Measurements from ENCODE around the gene MYDGF.

MYDGF gene

DNA sequence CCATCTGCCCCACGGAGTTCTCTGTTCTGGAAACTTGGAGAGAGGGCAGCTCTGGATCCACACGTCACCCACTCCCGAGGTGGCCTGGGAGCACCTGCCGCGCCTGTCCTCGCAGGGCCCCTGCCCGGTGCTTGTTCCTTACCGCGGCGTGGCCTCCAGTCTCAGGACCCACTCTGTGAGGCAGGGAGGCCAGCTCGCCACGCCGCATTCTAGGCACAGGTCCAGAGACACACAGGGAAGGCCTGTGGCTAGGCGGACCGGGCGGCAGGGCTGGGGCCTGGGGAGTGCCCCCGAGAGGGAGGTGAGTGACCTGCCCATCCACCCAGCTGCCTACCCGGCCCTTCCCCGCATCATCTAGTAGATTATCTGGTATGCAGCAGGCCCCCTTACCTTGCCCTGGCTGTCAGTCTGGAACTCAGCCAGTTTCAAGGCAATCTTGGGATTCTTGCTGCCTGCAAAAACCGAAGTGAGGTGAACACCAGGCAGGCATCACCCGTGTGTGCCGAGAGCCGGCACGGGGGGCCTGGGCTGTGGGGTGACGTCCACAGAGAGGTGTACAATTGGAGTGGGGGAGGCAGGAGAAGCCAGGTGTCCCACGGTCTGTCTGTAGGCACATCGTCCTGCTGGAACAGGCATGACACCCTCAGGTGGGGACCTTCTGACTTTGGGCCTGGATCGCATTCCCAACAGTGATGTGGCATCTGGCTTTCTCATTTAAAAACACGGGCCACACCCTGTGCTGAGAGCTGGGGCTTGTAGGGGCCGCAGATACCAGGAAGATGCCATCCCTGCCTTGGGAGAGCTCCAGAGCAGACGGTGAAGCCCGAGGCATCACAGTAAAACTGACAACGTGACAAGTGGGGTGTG lies 29.9 kb upstream of the MYDGF start:
- peaks cover 12% of the 10 kb centered on the region for H3K4me1 ChIP-seq (ENCODE audit: control insufficient read depth, insufficient read depth, low read length, unreplicated experiment)
- no peaks in the 10 kb centered on the region for H3K36me3 ChIP-seq (ENCODE audit: insufficient read depth, low read length)
- H3K79me2 ChIP-seq (ENCODE audit: control insufficient read depth, insufficient read depth, low read length, unreplicated experiment) = no peaks in the 10 kb centered on the region
- H3K27ac ChIP-seq (ENCODE audit: low read depth, low read length) = no peak overlapping the region
- no peak overlapping the region for H2AFZ ChIP-seq (ENCODE audit: low read length, unreplicated experiment)
- no peak overlapping the region for H3K4me3 ChIP-seq (ENCODE audit: low read depth, low read length)
- H3K27me3 ChIP-seq (ENCODE audit: insufficient read depth, low read length) = no peaks in the 10 kb centered on the region

DNA sequence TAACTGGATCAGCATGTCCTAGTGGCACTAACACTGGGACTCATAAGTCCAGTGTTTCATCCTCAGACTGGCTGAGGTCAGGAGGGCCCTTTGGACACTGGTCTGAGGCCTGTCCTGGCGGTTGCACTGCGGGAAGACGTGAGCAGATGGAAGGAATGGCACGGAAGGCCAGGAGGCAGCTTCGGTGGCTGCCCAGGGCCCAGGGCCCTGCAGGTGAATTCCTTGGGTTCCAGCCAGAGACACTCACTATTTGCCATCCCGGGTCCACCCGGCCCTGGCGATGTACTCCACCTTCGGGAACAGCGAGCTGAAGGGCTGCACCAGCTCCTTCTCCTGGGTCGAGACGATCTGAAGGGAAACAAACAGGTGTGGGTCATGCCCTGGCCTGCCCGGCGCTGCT lies 27.2 kb upstream of the MYDGF start:
- H3K36me3 ChIP-seq (ENCODE audit: insufficient read depth, low read length) = peaks cover 6% of the 10 kb centered on the region; the same call in 1 of the 2 replicates
- H3K27ac ChIP-seq (ENCODE audit: low read depth, low read length) = peak overlapping the region; percentile 23; the same call in 1 of the 2 replicates
- H2AFZ ChIP-seq (ENCODE audit: low read length, unreplicated experiment) = no peak overlapping the region

DNA sequence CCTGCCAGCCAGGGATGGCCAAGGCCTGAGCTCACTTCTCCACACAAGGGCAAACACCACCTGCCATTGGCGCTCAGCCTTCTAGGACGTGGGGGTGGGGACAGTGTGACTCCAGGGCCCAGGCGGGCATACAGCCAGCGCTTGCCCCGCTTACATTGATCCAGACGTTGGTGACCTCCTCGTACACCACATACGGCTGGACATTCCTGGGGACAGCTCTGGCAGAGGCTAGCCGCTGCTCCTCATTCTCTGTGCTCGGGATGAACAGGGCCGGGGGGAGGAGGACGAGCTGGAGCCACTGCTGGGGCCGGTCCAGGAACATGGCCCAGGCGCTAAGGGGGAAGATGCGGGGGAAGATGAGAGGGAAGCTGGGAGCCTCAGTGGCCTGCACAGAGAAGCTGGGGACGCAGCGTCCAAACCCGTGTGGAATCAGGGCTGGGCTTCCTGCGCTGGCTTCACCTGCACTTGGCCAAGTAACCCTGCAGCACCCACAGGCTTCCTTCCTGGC lies 25.1 kb upstream of the MYDGF start:
- H3K4me3 ChIP-seq (ENCODE audit: low read depth, low read length) = no peak overlapping the region
- no peaks in the 10 kb centered on the region for H3K79me2 ChIP-seq (ENCODE audit: control insufficient read depth, insufficient read depth, low read length, unreplicated experiment)
- no peaks in the 10 kb centered on the region for H3K27me3 ChIP-seq (ENCODE audit: insufficient read depth, low read length)
- no peak overlapping the region for H2AFZ ChIP-seq (ENCODE audit: low read length, unreplicated experiment)
- H3K27ac ChIP-seq (ENCODE audit: low read depth, low read length) = peak overlapping the region; percentile 70; the same call in 1 of the 2 replicates
- peaks cover 22% of the 10 kb centered on the region for H3K4me1 ChIP-seq (ENCODE audit: control insufficient read depth, insufficient read depth, low read length, unreplicated experiment)
- H3K36me3 ChIP-seq (ENCODE audit: insufficient read depth, low read length) = peaks cover 6% of the 10 kb centered on the region; the same call in 1 of the 2 replicates

More for the DNA sequence above, 27.2 kb upstream of the MYDGF start:
- Histone ChIP-seq H3K4me3 (ENCODE audit: low read depth, low read length) (no peak overlapping the region), H3K27me3 (ENCODE audit: insufficient read depth, low read length) (no peaks in the 10 kb centered on the region), H3K79me2 (ENCODE audit: control insufficient read depth, insufficient read depth, low read length, unreplicated experiment) (no peaks in the 10 kb centered on the region), H3K4me1 (ENCODE audit: control insufficient read depth, insufficient read depth, low read length, unreplicated experiment) (peaks cover 22% of the 10 kb centered on the region)

DNA sequence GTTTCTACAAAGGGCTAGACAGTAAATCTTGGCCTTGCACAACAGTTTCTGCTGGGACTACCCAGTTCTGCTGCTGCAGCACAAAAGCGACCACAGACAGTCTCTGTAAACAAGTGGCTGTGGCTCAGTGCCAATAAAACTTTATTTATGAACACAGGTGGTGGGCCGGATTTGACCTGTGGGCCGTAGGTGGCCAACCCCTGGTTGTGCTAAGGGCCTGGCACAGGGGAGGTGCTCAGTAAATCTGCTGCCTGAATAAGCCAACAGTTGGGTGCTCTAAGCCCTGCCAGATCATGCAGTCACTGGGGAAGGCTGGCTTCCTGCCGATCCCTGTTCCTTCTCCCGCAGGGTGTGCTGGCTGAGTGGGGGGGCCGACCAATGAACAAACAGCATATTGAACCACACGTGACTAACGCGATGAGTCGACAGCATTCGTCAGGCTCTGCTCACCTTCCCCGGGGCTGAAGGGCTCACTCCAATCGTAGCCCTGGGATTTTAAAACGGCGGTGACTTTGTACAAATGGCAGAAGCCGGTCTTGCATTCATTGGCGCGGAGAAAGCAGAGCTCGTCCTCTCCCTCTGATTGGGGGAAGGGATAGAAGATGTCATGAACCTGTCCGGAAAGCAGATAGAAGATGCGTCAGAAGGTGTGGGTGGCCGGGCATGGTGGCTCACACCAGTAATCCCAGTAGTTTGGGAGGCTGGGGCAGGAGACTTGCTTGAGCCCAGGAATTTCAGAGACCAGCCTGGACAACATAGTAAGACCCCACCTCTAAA lies 24.3 kb upstream of the MYDGF start:
- peak overlapping the region; percentile 70 for H3K27ac ChIP-seq (ENCODE audit: low read depth, low read length)
- H3K4me3 ChIP-seq (ENCODE audit: low read depth, low read length) = no peak overlapping the region
- H3K4me1 ChIP-seq (ENCODE audit: control insufficient read depth, insufficient read depth, low read length, unreplicated experiment) = peaks cover 22% of the 10 kb centered on the region
- H3K36me3 ChIP-seq (ENCODE audit: insufficient read depth, low read length) = peaks cover 6% of the 10 kb centered on the region; the same call in 1 of the 2 replicates
- H2AFZ ChIP-seq (ENCODE audit: low read length, unreplicated experiment) = no peak overlapping the region
- no peaks in the 10 kb centered on the region for H3K27me3 ChIP-seq (ENCODE audit: insufficient read depth, low read length)
- H3K79me2 ChIP-seq (ENCODE audit: control insufficient read depth, insufficient read depth, low read length, unreplicated experiment) = no peaks in the 10 kb centered on the region

DNA sequence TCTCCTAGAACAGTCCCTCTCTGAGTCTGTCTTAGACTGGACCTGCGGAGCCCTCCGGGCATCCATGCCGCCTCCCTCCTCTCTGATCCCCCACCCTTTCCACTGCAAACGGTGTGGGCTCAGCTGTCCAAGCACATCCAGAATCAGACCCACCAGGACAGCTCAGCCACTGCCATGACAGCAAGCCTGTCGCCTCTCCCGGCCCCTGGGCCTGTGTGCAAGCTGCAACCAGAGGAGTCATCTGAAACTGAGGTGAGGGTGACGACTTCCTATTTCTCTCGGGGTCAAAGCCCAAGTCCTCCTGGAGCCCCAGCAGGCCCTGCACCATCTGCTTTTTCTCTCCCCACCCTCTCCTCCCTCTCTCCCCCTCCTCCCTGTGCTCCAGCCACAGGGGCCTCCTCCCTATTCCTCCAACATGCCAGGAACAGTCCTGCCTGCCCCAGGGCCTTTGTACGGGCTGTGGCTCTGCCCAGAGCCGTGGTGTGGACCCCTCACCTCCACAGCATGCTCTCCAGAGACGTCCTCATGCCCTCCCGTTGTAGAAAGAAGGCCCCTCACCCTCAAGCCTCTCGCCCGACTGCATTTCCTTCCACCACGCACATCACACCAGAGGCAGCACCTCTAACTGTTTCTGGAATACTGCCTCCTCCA lies 23.5 kb upstream of the MYDGF start:
- H2AFZ ChIP-seq (ENCODE audit: low read length, unreplicated experiment) = no peak overlapping the region
- no peaks in the 10 kb centered on the region for H3K79me2 ChIP-seq (ENCODE audit: control insufficient read depth, insufficient read depth, low read length, unreplicated experiment)
- H3K27me3 ChIP-seq (ENCODE audit: insufficient read depth, low read length) = no peaks in the 10 kb centered on the region
- H3K4me3 ChIP-seq (ENCODE audit: low read depth, low read length) = no peak overlapping the region
- peaks cover 22% of the 10 kb centered on the region for H3K4me1 ChIP-seq (ENCODE audit: control insufficient read depth, insufficient read depth, low read length, unreplicated experiment)
- H3K36me3 ChIP-seq (ENCODE audit: insufficient read depth, low read length) = peaks cover 6% of the 10 kb centered on the region; the same call in 1 of the 2 replicates
- H3K27ac ChIP-seq (ENCODE audit: low read depth, low read length) = peak overlapping the region; percentile 57

DNA sequence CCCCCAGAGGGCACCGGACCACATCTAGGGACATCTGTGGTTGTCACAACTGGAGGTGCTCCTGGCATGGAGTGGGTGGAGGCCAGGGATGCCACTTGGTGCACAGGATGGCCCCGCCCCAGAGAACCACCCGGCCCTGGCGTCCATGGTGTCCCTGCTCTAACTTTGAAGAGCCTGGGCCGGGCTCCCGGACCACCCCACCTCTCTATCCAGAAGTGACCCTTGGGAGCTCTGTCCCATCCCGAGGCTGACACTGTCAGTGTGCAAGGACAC lies 22.9 kb upstream of the MYDGF start:
- peaks cover 22% of the 10 kb centered on the region for H3K4me1 ChIP-seq (ENCODE audit: control insufficient read depth, insufficient read depth, low read length, unreplicated experiment)
- no peak overlapping the region for H3K27ac ChIP-seq (ENCODE audit: low read depth, low read length)
- no peaks in the 10 kb centered on the region for H3K79me2 ChIP-seq (ENCODE audit: control insufficient read depth, insufficient read depth, low read length, unreplicated experiment)
- no peaks in the 10 kb centered on the region for H3K27me3 ChIP-seq (ENCODE audit: insufficient read depth, low read length)
- H3K36me3 ChIP-seq (ENCODE audit: insufficient read depth, low read length) = peaks cover 6% of the 10 kb centered on the region; the same call in 1 of the 2 replicates
- H3K4me3 ChIP-seq (ENCODE audit: low read depth, low read length) = no peak overlapping the region
- H2AFZ ChIP-seq (ENCODE audit: low read length, unreplicated experiment) = no peak overlapping the region

DNA sequence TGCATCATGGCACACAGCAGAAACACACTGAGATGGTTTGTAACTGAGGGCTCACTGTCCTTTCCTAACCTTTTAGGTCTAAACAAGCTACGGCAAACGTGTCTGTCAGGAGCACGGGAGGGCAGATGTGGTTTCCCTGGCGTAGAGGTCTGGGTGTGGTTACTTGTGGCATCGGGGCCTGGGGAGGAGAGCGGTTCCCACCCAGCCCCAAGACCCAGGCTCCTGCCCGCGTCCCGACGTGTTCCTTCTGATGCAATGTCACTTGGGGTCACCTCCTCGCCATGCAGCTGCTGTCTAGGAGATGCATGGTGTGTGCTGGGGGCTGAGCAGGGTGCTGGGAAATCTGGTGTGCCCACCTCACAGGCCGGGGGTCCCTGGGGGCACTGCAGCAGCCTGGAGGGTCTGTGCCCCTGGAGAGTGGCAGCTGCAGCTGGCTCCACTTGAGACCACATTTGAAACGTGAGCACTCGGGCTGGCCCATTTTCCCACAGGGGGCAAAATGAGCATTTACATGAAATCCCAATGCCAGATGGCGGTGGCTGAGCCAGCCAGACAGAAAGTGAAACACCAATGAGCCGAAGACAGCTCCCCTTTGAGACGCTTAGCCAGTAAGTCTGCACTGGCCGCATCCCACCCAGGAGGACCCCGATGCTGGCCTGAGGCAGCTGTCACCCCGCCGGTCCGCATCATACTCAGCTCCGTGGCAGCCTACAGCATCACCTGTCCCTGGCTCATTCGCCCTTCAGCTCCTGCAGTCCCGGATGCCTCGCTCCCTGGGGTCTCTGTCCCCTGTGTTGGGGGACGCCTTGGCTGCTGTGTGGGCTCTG lies 22.3 kb upstream of the MYDGF start:
- no peak overlapping the region for H3K27ac ChIP-seq (ENCODE audit: low read depth, low read length)

DNA sequence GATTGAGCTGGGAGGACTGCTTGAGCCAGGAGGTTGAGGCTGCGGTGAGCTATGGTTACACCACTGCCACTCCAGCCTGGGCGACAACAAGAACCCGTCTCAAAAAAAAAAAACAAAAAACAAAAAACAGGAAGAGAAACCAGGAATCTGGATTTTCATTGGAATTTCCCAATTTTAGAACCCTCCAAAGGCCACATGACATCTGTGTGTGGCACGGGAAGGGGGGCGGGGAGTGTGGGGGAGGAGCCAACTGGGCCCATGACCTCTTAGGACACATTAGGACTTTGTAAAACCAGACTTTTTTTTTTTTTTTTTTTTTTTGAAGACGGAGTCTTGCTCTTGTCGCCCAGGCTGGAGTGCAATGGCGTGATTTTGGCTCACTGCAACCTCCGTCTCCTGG lies 21.2 kb upstream of the MYDGF start:
- no peak overlapping the region for H3K27ac ChIP-seq (ENCODE audit: low read depth, low read length)
- H3K79me2 ChIP-seq (ENCODE audit: control insufficient read depth, insufficient read depth, low read length, unreplicated experiment) = no peaks in the 10 kb centered on the region
- H3K4me3 ChIP-seq (ENCODE audit: low read depth, low read length) = no peak overlapping the region
- H3K36me3 ChIP-seq (ENCODE audit: insufficient read depth, low read length) = peaks cover 6% of the 10 kb centered on the region; the same call in 1 of the 2 replicates
- no peaks in the 10 kb centered on the region for H3K27me3 ChIP-seq (ENCODE audit: insufficient read depth, low read length)
- H3K4me1 ChIP-seq (ENCODE audit: control insufficient read depth, insufficient read depth, low read length, unreplicated experiment) = peaks cover 13% of the 10 kb centered on the region
- no peak overlapping the region for H2AFZ ChIP-seq (ENCODE audit: low read length, unreplicated experiment)

More for the DNA sequence above, 22.3 kb upstream of the MYDGF start:
- H3K36me3 ChIP-seq (ENCODE audit: insufficient read depth, low read length) = peaks cover 6% of the 10 kb centered on the region; the same call in 1 of the 2 replicates
- H2AFZ ChIP-seq (ENCODE audit: low read length, unreplicated experiment) = no peak overlapping the region
- peaks cover 22% of the 10 kb centered on the region for H3K4me1 ChIP-seq (ENCODE audit: control insufficient read depth, insufficient read depth, low read length, unreplicated experiment)
- H3K79me2 ChIP-seq (ENCODE audit: control insufficient read depth, insufficient read depth, low read length, unreplicated experiment) = no peaks in the 10 kb centered on the region
- H3K4me3 ChIP-seq (ENCODE audit: low read depth, low read length) = no peak overlapping the region
- H3K27me3 ChIP-seq (ENCODE audit: insufficient read depth, low read length) = no peaks in the 10 kb centered on the region

DNA sequence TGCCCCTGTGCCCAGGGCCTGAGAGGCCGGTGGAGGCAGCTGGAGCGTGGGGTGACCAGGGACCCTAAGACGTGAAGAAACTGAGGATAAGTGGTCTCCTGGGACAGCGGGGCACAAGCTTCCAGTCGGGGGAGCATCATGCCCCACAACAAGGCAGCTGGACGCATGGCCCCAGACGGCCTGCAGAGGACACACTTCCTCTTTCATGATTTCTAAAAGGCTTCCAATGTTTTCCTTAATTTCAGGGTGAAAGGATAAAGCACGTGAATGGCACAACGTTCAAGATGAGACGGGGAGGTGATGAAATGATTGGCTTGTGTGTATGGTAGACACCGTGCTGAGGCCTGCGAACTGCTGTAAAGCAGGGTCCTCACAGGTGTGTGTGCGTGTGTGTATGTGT lies 20.2 kb upstream of the MYDGF start:
- no peak overlapping the region for H3K27ac ChIP-seq (ENCODE audit: low read depth, low read length)
- peaks cover 10% of the 10 kb centered on the region for H3K4me1 ChIP-seq (ENCODE audit: control insufficient read depth, insufficient read depth, low read length, unreplicated experiment)
- H3K36me3 ChIP-seq (ENCODE audit: insufficient read depth, low read length) = peaks cover 6% of the 10 kb centered on the region; the same call in 1 of the 2 replicates

DNA sequence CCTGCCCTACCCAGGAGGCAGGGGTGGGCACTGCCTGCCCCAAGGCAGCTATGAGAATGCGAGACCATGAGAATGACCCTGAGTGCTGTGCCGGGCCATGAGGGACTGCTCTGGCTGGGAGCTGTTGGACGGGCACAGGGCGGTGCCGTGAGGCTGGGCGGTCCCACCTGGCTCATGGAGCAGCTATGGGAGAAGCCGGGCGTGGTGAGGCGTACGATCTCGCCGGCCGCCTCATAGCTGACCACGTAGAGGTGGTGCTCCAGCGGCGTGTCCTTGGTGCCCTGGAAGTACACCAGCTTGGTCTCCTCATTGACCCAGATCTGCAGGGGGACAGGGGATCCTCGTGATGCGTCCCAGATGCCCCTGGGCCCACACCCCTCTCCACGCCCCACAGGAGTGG lies 19.3 kb upstream of the MYDGF start:
- Histone ChIP-seq H2AFZ (ENCODE audit: low read length, unreplicated experiment) (no peak overlapping the region), H3K4me3 (ENCODE audit: low read depth, low read length) (no peak overlapping the region), H3K27ac (ENCODE audit: low read depth, low read length) (no peak overlapping the region), H3K4me1 (ENCODE audit: control insufficient read depth, insufficient read depth, low read length, unreplicated experiment) (peaks cover 6% of the 10 kb centered on the region), H3K79me2 (ENCODE audit: control insufficient read depth, insufficient read depth, low read length, unreplicated experiment) (no peaks in the 10 kb centered on the region), H3K36me3 (ENCODE audit: insufficient read depth, low read length) (peaks cover 6% of the 10 kb centered on the region; the same call in 1 of the 2 replicates), H3K27me3 (ENCODE audit: insufficient read depth, low read length) (no peaks in the 10 kb centered on the region)

More for the DNA sequence above, 20.2 kb upstream of the MYDGF start:
- no peaks in the 10 kb centered on the region for H3K79me2 ChIP-seq (ENCODE audit: control insufficient read depth, insufficient read depth, low read length, unreplicated experiment)
- H2AFZ ChIP-seq (ENCODE audit: low read length, unreplicated experiment) = no peak overlapping the region
- H3K27me3 ChIP-seq (ENCODE audit: insufficient read depth, low read length) = no peaks in the 10 kb centered on the region
- H3K4me3 ChIP-seq (ENCODE audit: low read depth, low read length) = no peak overlapping the region

All from ACC112 (cell line).